ENCODE results near the gene CAPN13.

Gene CAPN13

DNA sequence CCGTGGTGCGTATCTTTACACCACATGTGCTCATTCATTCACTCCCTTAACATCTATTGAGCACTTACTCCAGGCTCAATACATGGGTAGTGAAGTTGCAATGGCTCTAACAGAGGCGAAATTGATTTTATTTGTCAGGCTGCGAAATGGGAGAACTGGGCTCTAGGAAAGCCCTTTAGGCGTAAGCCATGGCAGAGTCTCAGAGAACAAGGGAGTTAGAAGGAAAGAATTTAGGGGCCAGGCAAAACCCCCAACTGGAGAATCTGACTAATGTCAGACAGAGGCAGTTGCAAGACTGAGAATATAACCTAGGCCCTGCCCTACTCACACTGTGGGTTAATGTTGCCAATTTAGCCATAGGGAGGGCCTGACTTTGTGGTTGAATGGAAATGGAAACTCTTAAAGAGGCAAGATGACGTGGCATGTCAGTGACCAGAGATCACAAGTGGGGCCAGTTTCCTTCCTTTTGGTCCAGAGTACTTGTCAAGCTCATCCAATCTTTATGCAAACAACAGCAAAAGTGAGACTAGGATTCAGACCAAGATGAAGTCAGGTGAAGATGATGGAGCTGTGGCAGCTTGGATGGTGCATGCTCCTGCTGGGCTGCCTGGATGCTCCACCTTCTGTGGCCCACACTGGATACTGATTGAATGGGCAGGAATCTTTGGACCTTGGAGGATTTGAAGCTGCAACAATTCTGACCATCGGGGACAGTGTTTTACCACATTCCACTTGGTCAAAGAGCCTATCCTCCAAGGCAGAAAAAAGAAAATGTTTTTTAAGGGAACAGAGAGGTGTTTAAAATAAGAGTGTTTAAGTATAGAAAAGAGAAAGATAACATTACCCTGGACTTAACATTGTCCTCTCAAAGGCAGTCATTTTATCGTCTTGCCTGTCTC lies 92.2 kb downstream of the CAPN13 start:
- Histone ChIP-seq H3K9ac (ENCODE audit: low read length) (no peak overlapping the region), H3K4me2 (ENCODE audit: low read length) (no peak overlapping the region), H2AFZ (ENCODE audit: low read depth, low read length) (0 out of 2 replicates have a peak overlapping the region, but pooled peaks have one; percentile 83)

DNA sequence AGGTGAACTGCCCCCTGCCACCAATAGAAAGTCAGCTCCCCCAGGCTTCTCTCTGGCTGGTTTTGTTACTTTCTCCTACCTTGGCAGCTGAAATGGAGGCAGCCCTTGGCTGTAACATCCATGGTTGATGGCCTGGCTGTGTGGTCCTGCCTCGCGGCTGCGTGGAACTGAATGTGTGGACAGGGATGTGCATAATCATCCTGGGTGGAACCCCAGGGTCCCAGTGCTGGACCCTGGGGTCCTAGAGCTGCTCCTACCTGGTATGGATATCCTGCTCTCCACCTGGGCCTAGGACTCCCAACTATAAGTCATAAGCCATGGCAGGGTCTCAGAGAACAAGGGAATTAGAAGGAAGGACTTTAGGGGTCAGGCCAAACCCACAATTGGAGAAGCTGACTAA lies 93.5 kb downstream of the CAPN13 start:
- H3K4me1 ChIP-seq (ENCODE audit: low read length) = peaks cover 16% of the 10 kb centered on the region
- H3K27ac ChIP-seq (ENCODE audit: low read length) = no peak overlapping the region

More for the DNA sequence above, 92.2 kb downstream of the CAPN13 start:
- Histone ChIP-seq H3K79me2 (ENCODE audit: low read length) (no peaks in the 10 kb centered on the region), H3K4me1 (ENCODE audit: low read length) (peaks cover 16% of the 10 kb centered on the region), H3K9me3 (ENCODE audit: insufficient read depth, low read length) (no peaks in the 10 kb centered on the region), H4K20me1 (ENCODE audit: insufficient read depth, low read length) (no peaks in the 10 kb centered on the region), H3K36me3 (replicated peaks; ENCODE audit: low read depth, low read length) (no peaks in the 10 kb centered on the region), H3K27me3 (ENCODE audit: low read depth, low read length) (peaks cover 4% of the 10 kb centered on the region; the same call in 1 of the 2 replicates), H3K4me3 (ENCODE audit: low read length) (no peak overlapping the region), H3K27ac (ENCODE audit: low read length) (no peak overlapping the region)
- TF ChIP-seq EZH2phosphoT487 (IDR thresholded peaks at IDR 0.05; ENCODE audit: low read depth) = no peak
- TF ChIP-seq, protein P1, sequence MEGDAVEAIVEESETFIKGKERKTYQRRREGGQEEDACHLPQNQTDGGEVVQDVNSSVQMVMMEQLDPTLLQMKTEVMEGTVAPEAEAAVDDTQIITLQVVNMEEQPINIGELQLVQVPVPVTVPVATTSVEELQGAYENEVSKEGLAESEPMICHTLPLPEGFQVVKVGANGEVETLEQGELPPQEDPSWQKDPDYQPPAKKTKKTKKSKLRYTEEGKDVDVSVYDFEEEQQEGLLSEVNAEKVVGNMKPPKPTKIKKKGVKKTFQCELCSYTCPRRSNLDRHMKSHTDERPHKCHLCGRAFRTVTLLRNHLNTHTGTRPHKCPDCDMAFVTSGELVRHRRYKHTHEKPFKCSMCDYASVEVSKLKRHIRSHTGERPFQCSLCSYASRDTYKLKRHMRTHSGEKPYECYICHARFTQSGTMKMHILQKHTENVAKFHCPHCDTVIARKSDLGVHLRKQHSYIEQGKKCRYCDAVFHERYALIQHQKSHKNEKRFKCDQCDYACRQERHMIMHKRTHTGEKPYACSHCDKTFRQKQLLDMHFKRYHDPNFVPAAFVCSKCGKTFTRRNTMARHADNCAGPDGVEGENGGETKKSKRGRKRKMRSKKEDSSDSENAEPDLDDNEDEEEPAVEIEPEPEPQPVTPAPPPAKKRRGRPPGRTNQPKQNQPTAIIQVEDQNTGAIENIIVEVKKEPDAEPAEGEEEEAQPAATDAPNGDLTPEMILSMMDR (IDR thresholded peaks at IDR 0.05; ENCODE audit: low read depth, low read length) = no peak

DNA sequence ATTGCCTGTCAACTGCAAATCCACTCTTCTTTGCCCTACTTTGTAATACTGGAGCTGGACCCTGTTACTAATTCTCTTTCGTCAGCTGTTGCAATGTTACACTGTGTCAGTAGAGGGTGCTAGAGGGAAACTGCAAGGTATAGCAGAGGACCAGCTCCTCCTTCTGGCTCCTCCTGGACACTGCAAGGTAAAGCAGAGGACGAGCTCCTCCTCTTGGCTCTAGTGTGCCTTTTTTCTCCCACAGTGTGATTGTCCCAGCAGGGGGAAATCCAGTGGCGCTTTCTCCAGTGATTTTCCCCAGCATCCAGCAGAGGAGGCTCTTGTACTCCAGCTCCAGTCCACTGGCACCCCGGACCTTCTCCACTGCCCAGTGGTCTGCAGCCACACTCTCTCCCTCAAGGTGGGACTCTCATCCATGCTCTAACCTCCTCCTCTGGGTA lies 95.6 kb downstream of the CAPN13 start:
- Histone ChIP-seq H3K27me3 (ENCODE audit: low read depth, low read length) (no peaks in the 10 kb centered on the region), H2AFZ (ENCODE audit: low read depth, low read length) (peak overlapping the region; percentile 10; the same call in 1 of the 2 replicates)

More for the DNA sequence above, 93.5 kb downstream of the CAPN13 start:
- TF ChIP-seq EZH2phosphoT487 (IDR thresholded peaks at IDR 0.05; ENCODE audit: low read depth) = no peak
- TF ChIP-seq, protein P1 (IDR thresholded peaks at IDR 0.05; ENCODE audit: low read depth, low read length) = no peak
- Histone ChIP-seq H3K9me3 (ENCODE audit: insufficient read depth, low read length) (no peaks in the 10 kb centered on the region), H3K36me3 (replicated peaks; ENCODE audit: low read depth, low read length) (no peaks in the 10 kb centered on the region), H2AFZ (ENCODE audit: low read depth, low read length) (peak overlapping the region; percentile 97), H3K4me3 (ENCODE audit: low read length) (no peak overlapping the region), H3K9ac (ENCODE audit: low read length) (peak overlapping the region; percentile 29; the same call in 1 of the 2 replicates), H3K4me2 (ENCODE audit: low read length) (no peak overlapping the region), H3K79me2 (ENCODE audit: low read length) (no peaks in the 10 kb centered on the region), H3K27me3 (ENCODE audit: low read depth, low read length) (peaks cover 4% of the 10 kb centered on the region; the same call in 1 of the 2 replicates), H4K20me1 (ENCODE audit: insufficient read depth, low read length) (no peaks in the 10 kb centered on the region)

DNA sequence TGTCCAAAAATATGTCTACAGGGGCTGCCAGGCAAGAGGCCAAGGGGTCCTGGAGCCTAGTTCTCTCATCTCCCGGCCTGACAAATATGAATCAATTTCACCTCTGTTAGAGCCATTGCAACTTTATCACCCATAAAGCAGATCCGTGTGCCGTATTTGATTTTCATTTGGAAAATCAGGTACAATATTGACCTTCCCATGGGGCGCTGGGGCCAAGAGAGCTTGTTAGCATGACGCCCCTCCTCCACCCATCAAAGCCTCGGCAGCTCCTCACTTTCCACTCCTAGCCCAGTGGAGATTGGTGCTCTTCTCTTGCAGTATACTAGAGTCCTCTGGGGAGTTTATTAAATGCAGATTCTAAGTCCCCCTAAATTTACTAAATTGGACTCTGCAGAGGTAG lies 96.8 kb downstream of the CAPN13 start:
- no peaks in the 10 kb centered on the region for H3K79me2 ChIP-seq (ENCODE audit: low read length)
- H3K27ac ChIP-seq (ENCODE audit: low read length) = no peak overlapping the region
- H3K4me3 ChIP-seq (ENCODE audit: low read length) = no peak overlapping the region
- H3K4me2 ChIP-seq (ENCODE audit: low read length) = no peak overlapping the region
- H4K20me1 ChIP-seq (ENCODE audit: insufficient read depth, low read length) = no peaks in the 10 kb centered on the region
- no peaks in the 10 kb centered on the region for H3K9me3 ChIP-seq (ENCODE audit: insufficient read depth, low read length)
- H3K9ac ChIP-seq (ENCODE audit: low read length) = no peak overlapping the region
- no peaks in the 10 kb centered on the region for H3K36me3 ChIP-seq (replicated peaks; ENCODE audit: low read depth, low read length)
- no peak overlapping the region for H2AFZ ChIP-seq (ENCODE audit: low read depth, low read length)
- TF ChIP-seq, protein P1 (IDR thresholded peaks at IDR 0.05; ENCODE audit: low read depth, low read length) = no peak
- no peak for TF ChIP-seq EZH2phosphoT487 (IDR thresholded peaks at IDR 0.05; ENCODE audit: low read depth)
- peaks cover 16% of the 10 kb centered on the region for H3K4me1 ChIP-seq (ENCODE audit: low read length)
- H3K27me3 ChIP-seq (ENCODE audit: low read depth, low read length) = no peaks in the 10 kb centered on the region

More for the DNA sequence above, 95.6 kb downstream of the CAPN13 start:
- no peak overlapping the region for H3K4me3 ChIP-seq (ENCODE audit: low read length)
- H3K4me2 ChIP-seq (ENCODE audit: low read length) = peak overlapping the region; percentile 36
- H3K27ac ChIP-seq (ENCODE audit: low read length) = no peak overlapping the region
- H3K79me2 ChIP-seq (ENCODE audit: low read length) = no peaks in the 10 kb centered on the region
- no peak overlapping the region for H3K9ac ChIP-seq (ENCODE audit: low read length)
- no peaks in the 10 kb centered on the region for H4K20me1 ChIP-seq (ENCODE audit: insufficient read depth, low read length)
- TF ChIP-seq, protein P1 (IDR thresholded peaks at IDR 0.05; ENCODE audit: low read depth, low read length) = peak; percentile 98
- no peak for TF ChIP-seq EZH2phosphoT487 (IDR thresholded peaks at IDR 0.05; ENCODE audit: low read depth)
- no peaks in the 10 kb centered on the region for H3K36me3 ChIP-seq (replicated peaks; ENCODE audit: low read depth, low read length)
- H3K9me3 ChIP-seq (ENCODE audit: insufficient read depth, low read length) = no peaks in the 10 kb centered on the region
- H3K4me1 ChIP-seq (ENCODE audit: low read length) = peaks cover 16% of the 10 kb centered on the region

Measured in OCI-LY3 (cell line).